Stimulated activated memory B cell treated with anti-CD40 and anti-IgM and Interleukin-4, amounts not matched to agents 10 μg/mL and 1 μg/mL and 100 μg/mL, for 72 hours (primary cell): ENCODE data around the gene GALNT2.

ENCODE experiments used
- ATAC-seq: fragments of 150-1000 bp; cut with Tn5 transposase; 2 replicates; pipeline ENCODE4 v1.10.0; 2021
- H3K27ac Mint-ChIP-seq: one replicate; pipeline ENCODE4 v1.8.0; 2022; ENCODE audit warnings: mild to moderate bottlenecking, mixed read lengths
- H3K27me3 Mint-ChIP-seq: one replicate; pipeline ENCODE4 v1.8.0; 2022; ENCODE audit warnings: mixed read lengths
- H3K36me3 Mint-ChIP-seq: one replicate; pipeline ENCODE4 v1.8.0; 2022; ENCODE audit warnings: mixed read lengths
- H3K4me1 Mint-ChIP-seq: one replicate; pipeline ENCODE4 v1.8.0; 2022; ENCODE audit warnings: mixed read lengths
- H3K4me3 Mint-ChIP-seq: one replicate; pipeline ENCODE4 v1.8.0; 2022; ENCODE audit warnings: mild to moderate bottlenecking, moderate library complexity, mixed read lengths
- H3K9me3 Mint-ChIP-seq: one replicate; pipeline ENCODE4 v1.8.0; 2022; ENCODE audit warnings: mixed read lengths

GALNT2 gene

GRCh38 chr1:230216896-230217295, 149.9 kb downstream of the GALNT2 start:
- H3K4me3 Mint-ChIP-seq = no peak overlapping the region
- H3K36me3 Mint-ChIP-seq = peaks cover 35% of the 10 kb centered on the region
- no peak for ATAC-seq
- H3K4me1 Mint-ChIP-seq = peaks cover 73% of the 10 kb centered on the region
- no peaks in the 10 kb centered on the region for H3K9me3 Mint-ChIP-seq
- peak overlapping the region; percentile 25 for H3K27ac Mint-ChIP-seq
- no peaks in the 10 kb centered on the region for H3K27me3 Mint-ChIP-seq

GRCh38 chr1:230218667-230219066, 151.6 kb downstream of the GALNT2 start:
- Mint-ChIP-seq H3K36me3 (peaks cover 36% of the 10 kb centered on the region), H3K4me3 (no peak overlapping the region), H3K27ac (no peak overlapping the region), H3K4me1 (peaks cover 69% of the 10 kb centered on the region), H3K27me3 (no peaks in the 10 kb centered on the region), H3K9me3 (no peaks in the 10 kb centered on the region)
- ATAC-seq = no peak

- Mint-ChIP-seq H3K4me1 (peaks cover 65% of the 10 kb centered on the region), H3K27me3 (no peaks in the 10 kb centered on the region), H3K27ac (no peak overlapping the region), H3K36me3 (peaks cover 39% of the 10 kb centered on the region), H3K9me3 (no peaks in the 10 kb centered on the region), H3K4me3 (no peak overlapping the region)
- no peak for ATAC-seq
Measured at GRCh38 chr1:230219174-230220067, 152.4 kb downstream of the GALNT2 start.

- H3K36me3 Mint-ChIP-seq = peaks cover 33% of the 10 kb centered on the region
- no peaks in the 10 kb centered on the region for H3K27me3 Mint-ChIP-seq
- H3K4me3 Mint-ChIP-seq = no peak overlapping the region
- H3K4me1 Mint-ChIP-seq = peaks cover 55% of the 10 kb centered on the region
- no peak for ATAC-seq
- H3K9me3 Mint-ChIP-seq = no peaks in the 10 kb centered on the region
- no peak overlapping the region for H3K27ac Mint-ChIP-seq
Measured at GRCh38 chr1:230220478-230220877, 153.4 kb downstream of the GALNT2 start.

GRCh38 chr1:230220907-230221306, 153.9 kb downstream of the GALNT2 start:
- no peaks in the 10 kb centered on the region for H3K9me3 Mint-ChIP-seq
- peaks cover 33% of the 10 kb centered on the region for H3K36me3 Mint-ChIP-seq
- ATAC-seq = no peak
- no peaks in the 10 kb centered on the region for H3K27me3 Mint-ChIP-seq
- H3K27ac Mint-ChIP-seq = no peak overlapping the region
- peaks cover 55% of the 10 kb centered on the region for H3K4me1 Mint-ChIP-seq
- no peak overlapping the region for H3K4me3 Mint-ChIP-seq

- Mint-ChIP-seq H3K27me3 (no peaks in the 10 kb centered on the region), H3K36me3 (peaks cover 34% of the 10 kb centered on the region), H3K4me1 (peaks cover 45% of the 10 kb centered on the region), H3K9me3 (no peaks in the 10 kb centered on the region), H3K27ac (peak overlapping the region; percentile 29), H3K4me3 (no peak overlapping the region)
- no peak for ATAC-seq
Measured at GRCh38 chr1:230222678-230223077, 155.6 kb downstream of the GALNT2 start.

GRCh38 chr1:230224101-230224960, 157.3 kb downstream of the GALNT2 start:
- no peak for ATAC-seq
- peaks cover 34% of the 10 kb centered on the region for H3K4me1 Mint-ChIP-seq
- no peak overlapping the region for H3K27ac Mint-ChIP-seq
- no peaks in the 10 kb centered on the region for H3K9me3 Mint-ChIP-seq
- peaks cover 27% of the 10 kb centered on the region for H3K36me3 Mint-ChIP-seq
- H3K4me3 Mint-ChIP-seq = no peak overlapping the region
- no peaks in the 10 kb centered on the region for H3K27me3 Mint-ChIP-seq

- ATAC-seq = no peak
Measured at GRCh38 chr1:230226007-230226800, 159.2 kb downstream of the GALNT2 start.

GRCh38 chr1:230226814-230227213, 159.8 kb downstream of the GALNT2 start:
- ATAC-seq = no peak
- H3K36me3 Mint-ChIP-seq = peaks cover 33% of the 10 kb centered on the region
- no peak overlapping the region for H3K4me3 Mint-ChIP-seq
- H3K27ac Mint-ChIP-seq = no peak overlapping the region
- H3K27me3 Mint-ChIP-seq = no peaks in the 10 kb centered on the region
- no peaks in the 10 kb centered on the region for H3K9me3 Mint-ChIP-seq
- peaks cover 39% of the 10 kb centered on the region for H3K4me1 Mint-ChIP-seq

More at GRCh38 chr1:230226007-230226800, 159.2 kb downstream of the GALNT2 start:
- Mint-ChIP-seq H3K27ac (no peak overlapping the region), H3K9me3 (no peaks in the 10 kb centered on the region), H3K4me1 (peaks cover 38% of the 10 kb centered on the region), H3K27me3 (no peaks in the 10 kb centered on the region), H3K36me3 (peaks cover 32% of the 10 kb centered on the region), H3K4me3 (no peak overlapping the region)

GRCh38 chr1:230228236-230228897, 161.3 kb downstream of the GALNT2 start:
- Mint-ChIP-seq H3K9me3 (no peaks in the 10 kb centered on the region), H3K36me3 (peaks cover 33% of the 10 kb centered on the region)

GRCh38 chr1:230230273-230230672, 163.2 kb downstream of the GALNT2 start:
- Mint-ChIP-seq H3K36me3 (peaks cover 30% of the 10 kb centered on the region), H3K4me1 (peaks cover 28% of the 10 kb centered on the region), H3K9me3 (no peaks in the 10 kb centered on the region), H3K4me3 (no peak overlapping the region), H3K27ac (no peak overlapping the region), H3K27me3 (no peaks in the 10 kb centered on the region)
- no peak for ATAC-seq

More at GRCh38 chr1:230228236-230228897, 161.3 kb downstream of the GALNT2 start:
- Mint-ChIP-seq H3K4me1 (peaks cover 35% of the 10 kb centered on the region), H3K27ac (no peak overlapping the region), H3K4me3 (no peak overlapping the region), H3K27me3 (no peaks in the 10 kb centered on the region)
- ATAC-seq = no peak

GRCh38 chr1:230230948-230231773, 164.1 kb downstream of the GALNT2 start:
- H3K9me3 Mint-ChIP-seq = no peaks in the 10 kb centered on the region
- peaks cover 38% of the 10 kb centered on the region for H3K36me3 Mint-ChIP-seq
- H3K4me3 Mint-ChIP-seq = no peak overlapping the region

GRCh38 chr1:230231774-230232145, 164.7 kb downstream of the GALNT2 start:
- ATAC-seq = no peak
- H3K36me3 Mint-ChIP-seq = peaks cover 38% of the 10 kb centered on the region

More at GRCh38 chr1:230230948-230231773, 164.1 kb downstream of the GALNT2 start:
- H3K27ac Mint-ChIP-seq = no peak overlapping the region
- peaks cover 28% of the 10 kb centered on the region for H3K4me1 Mint-ChIP-seq
- ATAC-seq = no peak
- H3K27me3 Mint-ChIP-seq = no peaks in the 10 kb centered on the region

GRCh38 chr1:230232371-230232771, 165.3 kb downstream of the GALNT2 start:
- H3K36me3 Mint-ChIP-seq = peaks cover 43% of the 10 kb centered on the region
- H3K9me3 Mint-ChIP-seq = no peaks in the 10 kb centered on the region
- no peaks in the 10 kb centered on the region for H3K27me3 Mint-ChIP-seq
- no peak overlapping the region for H3K27ac Mint-ChIP-seq
- no peak for ATAC-seq
- H3K4me1 Mint-ChIP-seq = peaks cover 28% of the 10 kb centered on the region
- no peak overlapping the region for H3K4me3 Mint-ChIP-seq

More at GRCh38 chr1:230231774-230232145, 164.7 kb downstream of the GALNT2 start:
- Mint-ChIP-seq H3K4me1 (peaks cover 28% of the 10 kb centered on the region), H3K9me3 (no peaks in the 10 kb centered on the region), H3K4me3 (no peak overlapping the region), H3K27me3 (no peaks in the 10 kb centered on the region), H3K27ac (no peak overlapping the region)
